Measurements from ENCODE around the gene ZNF117. TPM values are rescaled to one million over a fixed set of nuclear protein-coding genes. Genes with fewer than 3 reads are reported as not detected.

The ZNF117 gene
- total RNA-seq, 1 experiment from 2014 or later = 7.0 TPM

DNA sequence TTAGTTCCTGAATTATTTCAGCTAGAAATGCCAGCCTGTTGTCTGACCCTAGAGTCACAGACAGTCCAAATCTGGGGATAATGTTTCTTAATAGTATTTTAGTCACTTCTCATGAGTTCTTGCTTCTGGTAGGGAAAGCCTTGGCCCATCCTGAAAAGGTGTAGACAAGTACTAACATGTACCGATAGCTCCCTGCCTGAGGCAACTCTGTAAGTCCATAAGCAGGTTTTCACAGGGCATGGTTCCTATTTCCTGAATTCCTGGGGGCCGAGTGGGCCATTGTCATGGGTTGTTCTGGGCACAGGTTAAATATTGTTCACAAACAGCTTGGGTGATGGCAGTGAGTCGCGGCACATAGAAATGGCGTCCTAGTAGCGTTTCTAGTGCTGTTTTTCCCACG, 3.1 kb upstream of the ZNF117 start:
- Mint-ChIP-seq H3K27ac (no peak overlapping the region), H3K4me3 (no peak overlapping the region), H3K9me3 (peaks cover 87% of the 10 kb centered on the region), H3K4me1 (peaks cover 20% of the 10 kb centered on the region), H3K27me3 (ENCODE audit: low read depth) (peaks cover 5% of the 10 kb centered on the region), H3K36me3 (peaks cover 79% of the 10 kb centered on the region)
- ChIA-PET POLR2A (no interaction called here), CTCF (interaction anchor here (0.9 to 1.3 kb wide), 2 partner anchors 35 to 106 kb away, joined by 3 to 4 read pairs; no protein-coding TSS in a partner anchor)
- DNase-seq (ENCODE audit: low spot score) (no peak), ATAC-seq (no peak)
- TF ChIP-seq GABPB1 (CRISPR knock-in tag; IDR thresholded peaks at IDR 0.05) = no peak
- TF ChIP-seq, protein P1, sequence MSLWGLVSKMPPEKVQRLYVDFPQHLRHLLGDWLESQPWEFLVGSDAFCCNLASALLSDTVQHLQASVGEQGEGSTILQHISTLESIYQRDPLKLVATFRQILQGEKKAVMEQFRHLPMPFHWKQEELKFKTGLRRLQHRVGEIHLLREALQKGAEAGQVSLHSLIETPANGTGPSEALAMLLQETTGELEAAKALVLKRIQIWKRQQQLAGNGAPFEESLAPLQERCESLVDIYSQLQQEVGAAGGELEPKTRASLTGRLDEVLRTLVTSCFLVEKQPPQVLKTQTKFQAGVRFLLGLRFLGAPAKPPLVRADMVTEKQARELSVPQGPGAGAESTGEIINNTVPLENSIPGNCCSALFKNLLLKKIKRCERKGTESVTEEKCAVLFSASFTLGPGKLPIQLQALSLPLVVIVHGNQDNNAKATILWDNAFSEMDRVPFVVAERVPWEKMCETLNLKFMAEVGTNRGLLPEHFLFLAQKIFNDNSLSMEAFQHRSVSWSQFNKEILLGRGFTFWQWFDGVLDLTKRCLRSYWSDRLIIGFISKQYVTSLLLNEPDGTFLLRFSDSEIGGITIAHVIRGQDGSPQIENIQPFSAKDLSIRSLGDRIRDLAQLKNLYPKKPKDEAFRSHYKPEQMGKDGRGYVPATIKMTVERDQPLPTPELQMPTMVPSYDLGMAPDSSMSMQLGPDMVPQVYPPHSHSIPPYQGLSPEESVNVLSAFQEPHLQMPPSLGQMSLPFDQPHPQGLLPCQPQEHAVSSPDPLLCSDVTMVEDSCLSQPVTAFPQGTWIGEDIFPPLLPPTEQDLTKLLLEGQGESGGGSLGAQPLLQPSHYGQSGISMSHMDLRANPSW (CRISPR knock-in tag; conservative IDR thresholded peaks at IDR 0.05; ENCODE audit: low read depth) = no peak
- no peak for TF ChIP-seq GTF2I (CRISPR knock-in tag; conservative IDR thresholded peaks at IDR 0.05)
- TF ChIP-seq HMGA2 (CRISPR knock-in tag; IDR thresholded peaks at IDR 0.05) = no peak
- TF ChIP-seq OVOL2 (CRISPR knock-in tag; IDR thresholded peaks at IDR 0.05; ENCODE audit: borderline replicate concordance) = no peak
- no peak for TF ChIP-seq FOXP1 (CRISPR knock-in tag; IDR thresholded peaks at IDR 0.05; ENCODE audit: borderline replicate concordance)
- TF ChIP-seq, protein P2, sequence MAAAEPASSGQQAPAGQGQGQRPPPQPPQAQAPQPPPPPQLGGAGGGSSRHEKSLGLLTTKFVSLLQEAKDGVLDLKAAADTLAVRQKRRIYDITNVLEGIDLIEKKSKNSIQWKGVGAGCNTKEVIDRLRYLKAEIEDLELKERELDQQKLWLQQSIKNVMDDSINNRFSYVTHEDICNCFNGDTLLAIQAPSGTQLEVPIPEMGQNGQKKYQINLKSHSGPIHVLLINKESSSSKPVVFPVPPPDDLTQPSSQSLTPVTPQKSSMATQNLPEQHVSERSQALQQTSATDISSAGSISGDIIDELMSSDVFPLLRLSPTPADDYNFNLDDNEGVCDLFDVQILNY (CRISPR knock-in tag; IDR thresholded peaks at IDR 0.05) = no peak
- TF ChIP-seq, protein P3, sequence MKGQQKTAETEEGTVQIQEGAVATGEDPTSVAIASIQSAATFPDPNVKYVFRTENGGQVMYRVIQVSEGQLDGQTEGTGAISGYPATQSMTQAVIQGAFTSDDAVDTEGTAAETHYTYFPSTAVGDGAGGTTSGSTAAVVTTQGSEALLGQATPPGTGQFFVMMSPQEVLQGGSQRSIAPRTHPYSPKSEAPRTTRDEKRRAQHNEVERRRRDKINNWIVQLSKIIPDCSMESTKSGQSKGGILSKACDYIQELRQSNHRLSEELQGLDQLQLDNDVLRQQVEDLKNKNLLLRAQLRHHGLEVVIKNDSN (CRISPR knock-in tag; IDR thresholded peaks at IDR 0.05) = no peak
- TF ChIP-seq SOX15 (CRISPR knock-in tag; IDR thresholded peaks at IDR 0.05) = no peak
- no peak for TF ChIP-seq ZNF423 (CRISPR knock-in tag; IDR thresholded peaks at IDR 0.05)

DNA sequence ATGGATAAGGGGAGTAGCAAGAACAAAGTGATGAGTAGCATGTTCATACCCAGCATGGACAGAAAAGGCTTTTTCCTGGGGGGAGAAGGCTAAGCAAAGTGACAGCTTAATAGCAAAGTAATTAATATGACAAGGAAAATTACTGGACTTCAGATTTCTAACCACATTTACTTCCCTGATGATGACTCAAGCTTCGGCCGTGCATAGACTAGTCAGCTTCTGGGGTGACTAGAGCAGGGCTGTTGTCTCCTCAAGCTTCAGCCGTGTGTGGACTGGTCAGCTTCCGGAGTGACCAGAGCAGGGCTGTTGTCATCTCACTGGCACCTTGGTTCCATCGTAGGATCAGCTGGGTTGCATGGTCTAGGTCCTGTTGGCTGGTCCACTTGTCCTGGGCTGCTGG, 2.1 kb upstream of the ZNF117 start:
- H3K4me1 Mint-ChIP-seq = peaks cover 10% of the 10 kb centered on the region
- ATAC-seq (no peak), DNase-seq (ENCODE audit: low spot score) (no peak)
- peaks cover 5% of the 10 kb centered on the region for H3K27me3 Mint-ChIP-seq (ENCODE audit: low read depth)
- ChIA-PET POLR2A (no interaction called here), CTCF (no interaction called here)
- H3K27ac Mint-ChIP-seq = no peak overlapping the region
- H3K9me3 Mint-ChIP-seq = peaks cover 87% of the 10 kb centered on the region
- peaks cover 80% of the 10 kb centered on the region for H3K36me3 Mint-ChIP-seq
- no peak overlapping the region for H3K4me3 Mint-ChIP-seq
- TF ChIP-seq CREB1 (CRISPR knock-in tag; IDR thresholded peaks at IDR 0.05) (no peak), OVOL2 (CRISPR knock-in tag; IDR thresholded peaks at IDR 0.05; ENCODE audit: borderline replicate concordance) (no peak), ESRRA (CRISPR knock-in tag; IDR thresholded peaks at IDR 0.05; ENCODE audit: borderline replicate concordance) (no peak), SOX15 (CRISPR knock-in tag; IDR thresholded peaks at IDR 0.05) (no peak)
- TF ChIP-seq, protein P4, sequence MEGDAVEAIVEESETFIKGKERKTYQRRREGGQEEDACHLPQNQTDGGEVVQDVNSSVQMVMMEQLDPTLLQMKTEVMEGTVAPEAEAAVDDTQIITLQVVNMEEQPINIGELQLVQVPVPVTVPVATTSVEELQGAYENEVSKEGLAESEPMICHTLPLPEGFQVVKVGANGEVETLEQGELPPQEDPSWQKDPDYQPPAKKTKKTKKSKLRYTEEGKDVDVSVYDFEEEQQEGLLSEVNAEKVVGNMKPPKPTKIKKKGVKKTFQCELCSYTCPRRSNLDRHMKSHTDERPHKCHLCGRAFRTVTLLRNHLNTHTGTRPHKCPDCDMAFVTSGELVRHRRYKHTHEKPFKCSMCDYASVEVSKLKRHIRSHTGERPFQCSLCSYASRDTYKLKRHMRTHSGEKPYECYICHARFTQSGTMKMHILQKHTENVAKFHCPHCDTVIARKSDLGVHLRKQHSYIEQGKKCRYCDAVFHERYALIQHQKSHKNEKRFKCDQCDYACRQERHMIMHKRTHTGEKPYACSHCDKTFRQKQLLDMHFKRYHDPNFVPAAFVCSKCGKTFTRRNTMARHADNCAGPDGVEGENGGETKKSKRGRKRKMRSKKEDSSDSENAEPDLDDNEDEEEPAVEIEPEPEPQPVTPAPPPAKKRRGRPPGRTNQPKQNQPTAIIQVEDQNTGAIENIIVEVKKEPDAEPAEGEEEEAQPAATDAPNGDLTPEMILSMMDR (IDR thresholded peaks at IDR 0.05) = no peak
- TF ChIP-seq, protein P5, sequence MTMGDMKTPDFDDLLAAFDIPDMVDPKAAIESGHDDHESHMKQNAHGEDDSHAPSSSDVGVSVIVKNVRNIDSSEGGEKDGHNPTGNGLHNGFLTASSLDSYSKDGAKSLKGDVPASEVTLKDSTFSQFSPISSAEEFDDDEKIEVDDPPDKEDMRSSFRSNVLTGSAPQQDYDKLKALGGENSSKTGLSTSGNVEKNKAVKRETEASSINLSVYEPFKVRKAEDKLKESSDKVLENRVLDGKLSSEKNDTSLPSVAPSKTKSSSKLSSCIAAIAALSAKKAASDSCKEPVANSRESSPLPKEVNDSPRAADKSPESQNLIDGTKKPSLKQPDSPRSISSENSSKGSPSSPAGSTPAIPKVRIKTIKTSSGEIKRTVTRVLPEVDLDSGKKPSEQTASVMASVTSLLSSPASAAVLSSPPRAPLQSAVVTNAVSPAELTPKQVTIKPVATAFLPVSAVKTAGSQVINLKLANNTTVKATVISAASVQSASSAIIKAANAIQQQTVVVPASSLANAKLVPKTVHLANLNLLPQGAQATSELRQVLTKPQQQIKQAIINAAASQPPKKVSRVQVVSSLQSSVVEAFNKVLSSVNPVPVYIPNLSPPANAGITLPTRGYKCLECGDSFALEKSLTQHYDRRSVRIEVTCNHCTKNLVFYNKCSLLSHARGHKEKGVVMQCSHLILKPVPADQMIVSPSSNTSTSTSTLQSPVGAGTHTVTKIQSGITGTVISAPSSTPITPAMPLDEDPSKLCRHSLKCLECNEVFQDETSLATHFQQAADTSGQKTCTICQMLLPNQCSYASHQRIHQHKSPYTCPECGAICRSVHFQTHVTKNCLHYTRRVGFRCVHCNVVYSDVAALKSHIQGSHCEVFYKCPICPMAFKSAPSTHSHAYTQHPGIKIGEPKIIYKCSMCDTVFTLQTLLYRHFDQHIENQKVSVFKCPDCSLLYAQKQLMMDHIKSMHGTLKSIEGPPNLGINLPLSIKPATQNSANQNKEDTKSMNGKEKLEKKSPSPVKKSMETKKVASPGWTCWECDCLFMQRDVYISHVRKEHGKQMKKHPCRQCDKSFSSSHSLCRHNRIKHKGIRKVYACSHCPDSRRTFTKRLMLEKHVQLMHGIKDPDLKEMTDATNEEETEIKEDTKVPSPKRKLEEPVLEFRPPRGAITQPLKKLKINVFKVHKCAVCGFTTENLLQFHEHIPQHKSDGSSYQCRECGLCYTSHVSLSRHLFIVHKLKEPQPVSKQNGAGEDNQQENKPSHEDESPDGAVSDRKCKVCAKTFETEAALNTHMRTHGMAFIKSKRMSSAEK (CRISPR knock-in tag; IDR thresholded peaks at IDR 0.05; ENCODE audit: borderline replicate concordance) = no peak
- TF ChIP-seq, protein P6, sequence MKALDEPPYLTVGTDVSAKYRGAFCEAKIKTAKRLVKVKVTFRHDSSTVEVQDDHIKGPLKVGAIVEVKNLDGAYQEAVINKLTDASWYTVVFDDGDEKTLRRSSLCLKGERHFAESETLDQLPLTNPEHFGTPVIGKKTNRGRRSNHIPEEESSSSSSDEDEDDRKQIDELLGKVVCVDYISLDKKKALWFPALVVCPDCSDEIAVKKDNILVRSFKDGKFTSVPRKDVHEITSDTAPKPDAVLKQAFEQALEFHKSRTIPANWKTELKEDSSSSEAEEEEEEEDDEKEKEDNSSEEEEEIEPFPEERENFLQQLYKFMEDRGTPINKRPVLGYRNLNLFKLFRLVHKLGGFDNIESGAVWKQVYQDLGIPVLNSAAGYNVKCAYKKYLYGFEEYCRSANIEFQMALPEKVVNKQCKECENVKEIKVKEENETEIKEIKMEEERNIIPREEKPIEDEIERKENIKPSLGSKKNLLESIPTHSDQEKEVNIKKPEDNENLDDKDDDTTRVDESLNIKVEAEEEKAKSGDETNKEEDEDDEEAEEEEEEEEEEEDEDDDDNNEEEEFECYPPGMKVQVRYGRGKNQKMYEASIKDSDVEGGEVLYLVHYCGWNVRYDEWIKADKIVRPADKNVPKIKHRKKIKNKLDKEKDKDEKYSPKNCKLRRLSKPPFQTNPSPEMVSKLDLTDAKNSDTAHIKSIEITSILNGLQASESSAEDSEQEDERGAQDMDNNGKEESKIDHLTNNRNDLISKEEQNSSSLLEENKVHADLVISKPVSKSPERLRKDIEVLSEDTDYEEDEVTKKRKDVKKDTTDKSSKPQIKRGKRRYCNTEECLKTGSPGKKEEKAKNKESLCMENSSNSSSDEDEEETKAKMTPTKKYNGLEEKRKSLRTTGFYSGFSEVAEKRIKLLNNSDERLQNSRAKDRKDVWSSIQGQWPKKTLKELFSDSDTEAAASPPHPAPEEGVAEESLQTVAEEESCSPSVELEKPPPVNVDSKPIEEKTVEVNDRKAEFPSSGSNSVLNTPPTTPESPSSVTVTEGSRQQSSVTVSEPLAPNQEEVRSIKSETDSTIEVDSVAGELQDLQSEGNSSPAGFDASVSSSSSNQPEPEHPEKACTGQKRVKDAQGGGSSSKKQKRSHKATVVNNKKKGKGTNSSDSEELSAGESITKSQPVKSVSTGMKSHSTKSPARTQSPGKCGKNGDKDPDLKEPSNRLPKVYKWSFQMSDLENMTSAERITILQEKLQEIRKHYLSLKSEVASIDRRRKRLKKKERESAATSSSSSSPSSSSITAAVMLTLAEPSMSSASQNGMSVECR (CRISPR knock-in tag; IDR thresholded peaks at IDR 0.05; ENCODE audit: borderline replicate concordance) = no peak
- TF ChIP-seq, protein P7, sequence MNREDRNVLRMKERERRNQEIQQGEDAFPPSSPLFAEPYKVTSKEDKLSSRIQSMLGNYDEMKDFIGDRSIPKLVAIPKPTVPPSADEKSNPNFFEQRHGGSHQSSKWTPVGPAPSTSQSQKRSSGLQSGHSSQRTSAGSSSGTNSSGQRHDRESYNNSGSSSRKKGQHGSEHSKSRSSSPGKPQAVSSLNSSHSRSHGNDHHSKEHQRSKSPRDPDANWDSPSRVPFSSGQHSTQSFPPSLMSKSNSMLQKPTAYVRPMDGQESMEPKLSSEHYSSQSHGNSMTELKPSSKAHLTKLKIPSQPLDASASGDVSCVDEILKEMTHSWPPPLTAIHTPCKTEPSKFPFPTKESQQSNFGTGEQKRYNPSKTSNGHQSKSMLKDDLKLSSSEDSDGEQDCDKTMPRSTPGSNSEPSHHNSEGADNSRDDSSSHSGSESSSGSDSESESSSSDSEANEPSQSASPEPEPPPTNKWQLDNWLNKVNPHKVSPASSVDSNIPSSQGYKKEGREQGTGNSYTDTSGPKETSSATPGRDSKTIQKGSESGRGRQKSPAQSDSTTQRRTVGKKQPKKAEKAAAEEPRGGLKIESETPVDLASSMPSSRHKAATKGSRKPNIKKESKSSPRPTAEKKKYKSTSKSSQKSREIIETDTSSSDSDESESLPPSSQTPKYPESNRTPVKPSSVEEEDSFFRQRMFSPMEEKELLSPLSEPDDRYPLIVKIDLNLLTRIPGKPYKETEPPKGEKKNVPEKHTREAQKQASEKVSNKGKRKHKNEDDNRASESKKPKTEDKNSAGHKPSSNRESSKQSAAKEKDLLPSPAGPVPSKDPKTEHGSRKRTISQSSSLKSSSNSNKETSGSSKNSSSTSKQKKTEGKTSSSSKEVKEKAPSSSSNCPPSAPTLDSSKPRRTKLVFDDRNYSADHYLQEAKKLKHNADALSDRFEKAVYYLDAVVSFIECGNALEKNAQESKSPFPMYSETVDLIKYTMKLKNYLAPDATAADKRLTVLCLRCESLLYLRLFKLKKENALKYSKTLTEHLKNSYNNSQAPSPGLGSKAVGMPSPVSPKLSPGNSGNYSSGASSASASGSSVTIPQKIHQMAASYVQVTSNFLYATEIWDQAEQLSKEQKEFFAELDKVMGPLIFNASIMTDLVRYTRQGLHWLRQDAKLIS (CRISPR knock-in tag; IDR thresholded peaks at IDR 0.05; ENCODE audit: borderline replicate concordance) = no peak

Data from WTC11 (cell line).